PC-9 (cell line): Measurements from ENCODE around the gene RASA1. TPM values are rescaled to one million over a fixed set of nuclear protein-coding genes. Genes with fewer than 3 reads are reported as not detected.

ENCODE experiments used
- BruUV-seq: library from RNA; stranded (reverse); fragments of 400-500 nt; replicated peaks from 2 replicates; lab custom pipeline; 2021; lab: Mats Ljungman, UMichigan
- CTCF ChIA-PET: fragments of 300-600 bp; sonication (Branson Sonifier 250); formaldehyde crosslinking; loops from one replicate; lab custom pipeline; 2022; ENCODE audit warnings: antibody characterized with exemption; lab: Charles Lee
- POLR2A ChIA-PET: fragments of 300-600 bp; sonication (Branson Sonifier 250); formaldehyde crosslinking; loops from one replicate; lab custom pipeline; 2022; ENCODE audit warnings: antibody characterized with exemption; ENCODE audit not compliant: unreplicated experiment; lab: Charles Lee
- DNase-seq, 2 experiments: peaks; one replicate each; pipeline versions ENCODE4 v3.0.0 to v3.0.0-alpha.2; 2015 to 2022; ENCODE audit warnings: mixed read lengths in 1 of 2
- H2AFZ ChIP-seq: fragments of 200-600 bp; sonication (generic); 2 replicates; pipeline ENCODE4 v1.8.1; 2017; ENCODE audit warnings: antibody characterized with exemption
- H3F3A ChIP-seq: fragments of 200-600 bp; sonication (generic); 2 replicates; pipeline ENCODE4 v1.8.1; 2017; ENCODE audit warnings: antibody characterized with exemption, mild to moderate bottlenecking, low read depth; ENCODE audit not compliant: insufficient read depth
- H3K27ac ChIP-seq: fragments of 200-600 bp; sonication (generic); 2 replicates; pipeline ENCODE4 v1.6.1; 2016; ENCODE audit warnings: mixed run types
- H3K27me3 ChIP-seq: fragments of 200-600 bp; sonication (generic); 2 replicates; pipeline ENCODE4 v1.6.1; 2016; ENCODE audit warnings: low read depth, mixed run types; ENCODE audit not compliant: insufficient read depth
- H3K36me3 ChIP-seq: fragments of 200-600 bp; sonication (generic); 2 replicates; pipeline ENCODE4 v1.6.1; 2016; ENCODE audit warnings: low read depth, mixed run types
- H3K4me1 ChIP-seq: fragments of 200-600 bp; sonication (generic); replicated peaks from 2 replicates; pipeline ENCODE4 v1.6.1; 2016; ENCODE audit warnings: mixed run types; ENCODE audit not compliant: insufficient read depth
- H3K4me2 ChIP-seq: fragments of 200-600 bp; sonication (generic); 2 replicates; pipeline ENCODE4 v1.6.1; 2017; ENCODE audit warnings: mixed run types
- H3K4me3 ChIP-seq: fragments of 200-600 bp; sonication (generic); 2 replicates; pipeline ENCODE4 v1.6.1; 2016; ENCODE audit warnings: mixed run types
- H3K79me2 ChIP-seq: fragments of 200-600 bp; sonication (generic); 2 replicates; pipeline ENCODE4 v1.6.1; 2017; ENCODE audit warnings: low read depth, mixed run types
- H3K9me2 ChIP-seq: fragments of 200-600 bp; sonication (generic); 2 replicates; pipeline ENCODE4 v1.8.1; 2017; ENCODE audit warnings: mild to moderate bottlenecking; ENCODE audit not compliant: insufficient read depth
- H3K9me3 ChIP-seq: fragments of 200-600 bp; sonication (generic); 2 replicates; pipeline ENCODE4 v1.8.1; 2016; ENCODE audit warnings: low read depth; ENCODE audit not compliant: insufficient read depth
- H4K20me1 ChIP-seq: fragments of 200-600 bp; sonication (generic); 2 replicates; pipeline ENCODE4 v1.8.1; 2017; ENCODE audit not compliant: insufficient read depth
- EZH2 ChIP-seq: fragments of 200-600 bp; sonication (generic); IDR thresholded peaks from 2 replicates; pipeline ENCODE4 v1.8.0; 2017; ENCODE audit warnings: antibody characterized with exemption, low read depth
- intact Hi-C: fragments of 100-400 bp; cut with micrococcal nuclease; formaldehyde crosslinking; loops from one replicate; pipeline ENCODE4 v1.10.0; 2022; ENCODE audit not compliant: unreplicated experiment
- total RNA-seq: library from RNA; stranded (reverse); gene quantifications from 2 replicates; pipeline ENCODE4 v1.2.3, GENCODE V29; 2021
- TF ChIP-seq, protein P1 (sequence below): fragments of 200-600 bp; sonication (generic); conservative IDR thresholded peaks from 2 replicates; pipeline ENCODE4 v1.6.1; 2017; ENCODE audit warnings: mixed run types, antibody characterized with exemption, mild to moderate bottlenecking, moderate library complexity

RASA1 gene
- total RNA-seq, 1 experiment from 2014 or later, result 66.6 TPM

GRCh38 chr5:87361031-87361445 lies 93.4 kb downstream of the RASA1 start:
- H3K27ac ChIP-seq, result peak overlapping the region; percentile 41; the same call in 1 of the 2 replicates
- no peak overlapping the region for H3K4me3 ChIP-seq
- no peak overlapping the region for H3K4me2 ChIP-seq
- H3K27me3 ChIP-seq, result no peaks in the 10 kb centered on the region
- 0 out of 2 replicates have a peak, but pooled peaks cover 8% of the 10 kb centered on the region for H3K36me3 ChIP-seq
- H2AFZ ChIP-seq, result no peak overlapping the region
- intact Hi-C loops, result loop anchor here (10.0 kb wide), 1 partner anchor 286 kb away; no protein-coding TSS in a partner anchor
- ChIA-PET POLR2A (no interaction called here), CTCF (no interaction called here)
- DNase-seq, result no peak
- no peaks in the 10 kb centered on the region; the same call in 1 of the 2 replicates for H3K9me2 ChIP-seq
- no peaks in the 10 kb centered on the region for H3K4me1 ChIP-seq
- no peaks in the 10 kb centered on the region for H3F3A ChIP-seq
- TF ChIP-seq EZH2, result no peak
- TF ChIP-seq, protein P1, sequence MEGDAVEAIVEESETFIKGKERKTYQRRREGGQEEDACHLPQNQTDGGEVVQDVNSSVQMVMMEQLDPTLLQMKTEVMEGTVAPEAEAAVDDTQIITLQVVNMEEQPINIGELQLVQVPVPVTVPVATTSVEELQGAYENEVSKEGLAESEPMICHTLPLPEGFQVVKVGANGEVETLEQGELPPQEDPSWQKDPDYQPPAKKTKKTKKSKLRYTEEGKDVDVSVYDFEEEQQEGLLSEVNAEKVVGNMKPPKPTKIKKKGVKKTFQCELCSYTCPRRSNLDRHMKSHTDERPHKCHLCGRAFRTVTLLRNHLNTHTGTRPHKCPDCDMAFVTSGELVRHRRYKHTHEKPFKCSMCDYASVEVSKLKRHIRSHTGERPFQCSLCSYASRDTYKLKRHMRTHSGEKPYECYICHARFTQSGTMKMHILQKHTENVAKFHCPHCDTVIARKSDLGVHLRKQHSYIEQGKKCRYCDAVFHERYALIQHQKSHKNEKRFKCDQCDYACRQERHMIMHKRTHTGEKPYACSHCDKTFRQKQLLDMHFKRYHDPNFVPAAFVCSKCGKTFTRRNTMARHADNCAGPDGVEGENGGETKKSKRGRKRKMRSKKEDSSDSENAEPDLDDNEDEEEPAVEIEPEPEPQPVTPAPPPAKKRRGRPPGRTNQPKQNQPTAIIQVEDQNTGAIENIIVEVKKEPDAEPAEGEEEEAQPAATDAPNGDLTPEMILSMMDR, result no peak
- BruUV-seq, result no TSS peak
- no peaks in the 10 kb centered on the region for H3K79me2 ChIP-seq
- no peaks in the 10 kb centered on the region for H3K9me3 ChIP-seq
- no peaks in the 10 kb centered on the region for H4K20me1 ChIP-seq

- no peak for DNase-seq
- 0 out of 2 replicates have a peak, but pooled peaks cover 8% of the 10 kb centered on the region for H3K36me3 ChIP-seq
- no peak overlapping the region for H3K4me2 ChIP-seq
- no peaks in the 10 kb centered on the region for H3K9me3 ChIP-seq
- H2AFZ ChIP-seq, result no peak overlapping the region
- no peaks in the 10 kb centered on the region for H3K79me2 ChIP-seq
- H3K9me2 ChIP-seq, result no peaks in the 10 kb centered on the region; the same call in 1 of the 2 replicates
- no peak overlapping the region for H3K4me3 ChIP-seq
- H4K20me1 ChIP-seq, result no peaks in the 10 kb centered on the region
- no peaks in the 10 kb centered on the region for H3F3A ChIP-seq
- BruUV-seq, result no TSS peak
- H3K27me3 ChIP-seq, result no peaks in the 10 kb centered on the region
- no peak for TF ChIP-seq EZH2
- TF ChIP-seq, protein P1, result no peak
- intact Hi-C loops, result loop anchor here (10.0 kb wide), 1 partner anchor 287 kb away; no protein-coding TSS in a partner anchor
- H3K4me1 ChIP-seq, result no peaks in the 10 kb centered on the region
- POLR2A ChIA-PET, result no interaction called here
- no peak overlapping the region for H3K27ac ChIP-seq
- CTCF ChIA-PET, result no interaction called here
Measured at GRCh38 chr5:87361536-87362213, 94.0 kb downstream of the RASA1 start.

- H3K79me2 ChIP-seq, result no peaks in the 10 kb centered on the region
- H3K9me2 ChIP-seq, result no peaks in the 10 kb centered on the region; the same call in 1 of the 2 replicates
- peaks cover 15% of the 10 kb centered on the region; the same call in 1 of the 2 replicates for H3K36me3 ChIP-seq
- no TSS peak for BruUV-seq
- no peaks in the 10 kb centered on the region for H3K27me3 ChIP-seq
- DNase-seq, result no peak
- ChIA-PET POLR2A (no interaction called here), CTCF (no interaction called here)
- TF ChIP-seq EZH2, result no peak
- TF ChIP-seq, protein P1, result no peak
- no peaks in the 10 kb centered on the region for H3K9me3 ChIP-seq
- H3K27ac ChIP-seq, result no peak overlapping the region
- no peaks in the 10 kb centered on the region for H3K4me1 ChIP-seq
- no peak overlapping the region for H3K4me2 ChIP-seq
- peaks cover 4% of the 10 kb centered on the region; the same call in 1 of the 2 replicates for H3F3A ChIP-seq
- intact Hi-C loops, result loop anchor here (10.0 kb wide), 1 partner anchor 292 kb away; no protein-coding TSS in a partner anchor
- H3K4me3 ChIP-seq, result no peak overlapping the region
- H2AFZ ChIP-seq, result no peak overlapping the region
- no peaks in the 10 kb centered on the region; the same call in 1 of the 2 replicates for H4K20me1 ChIP-seq
Measured at GRCh38 chr5:87367243-87367642, 99.6 kb downstream of the RASA1 start.
